SK-N-SH (cell line): ENCODE data around the gene PMEPA1. TPM values are rescaled to one million over a fixed set of nuclear protein-coding genes. Genes with fewer than 3 reads are reported as not detected.

Experiments used
- CTCF ChIA-PET: fragments of 300-600, 350-600 bp; formaldehyde crosslinking; extraction: SDS; loops from one replicate; lab custom pipeline; 2021; lab: Yijun Ruan, JAX
- POLR2A ChIA-PET: fragments of 350-600 bp; sonication (Branson Sonifier 250); formaldehyde crosslinking; extraction: SDS; loops from one replicate; lab custom pipeline; 2020; ENCODE audit warnings: antibody characterized with exemption, inconsistent platforms; lab: Yijun Ruan, JAX
- DNase-seq: peaks from one replicate; pipeline ENCODE4 v3.0.0; 2012
- H2AFZ ChIP-seq: fragments of 200-600 bp; sonication (generic); 2 replicates; pipeline ENCODE4 v1.8.1; 2016; ENCODE audit warnings: antibody characterized with exemption, mild to moderate bottlenecking, low read depth
- H3F3A ChIP-seq: fragments of 200-600 bp; sonication (generic); replicated peaks from 2 replicates; pipeline ENCODE3; 2016; ENCODE audit warnings: antibody characterized with exemption, mild to moderate bottlenecking; ENCODE audit not compliant: insufficient read depth
- H3K27ac ChIP-seq, 2 experiments: fragments of 200-500 bp in 1 of 2; fragments of 200-600 bp in 1 of 2; sonication (Bioruptor generic) in 1 of 2; sonication (generic), shearing (Covaris generic) in 1 of 2; 2 replicates each; pipeline versions ENCODE4 v1.5.1 to v1.6.1; 2014 to 2016; ENCODE audit warnings: low read depth in 2 of 2, inconsistent platforms in 1 of 2, low read length in 1 of 2, mild to moderate bottlenecking in 1 of 2, mixed read lengths in 1 of 2
- H3K27me3 ChIP-seq: fragments of 200-600 bp; sonication (generic), shearing (Covaris generic); 2 replicates; pipeline ENCODE4 v1.6.1; 2016; ENCODE audit warnings: mixed run types; ENCODE audit not compliant: insufficient read depth
- H3K36me3 ChIP-seq, 2 experiments: fragments of 200-500 bp in 1 of 2; fragments of 200-600 bp in 1 of 2; sonication (Bioruptor generic) in 1 of 2; sonication (generic) in 1 of 2; replicated peaks in 1 of 2; 2 replicates each; pipeline versions ENCODE3 to v1.5.1; 2014 to 2016; ENCODE audit warnings: low read length in 1 of 2, mild to moderate bottlenecking in 1 of 2; ENCODE audit not compliant: insufficient read depth in 2 of 2, control insufficient read depth in 1 of 2
- H3K4me1 ChIP-seq, 2 experiments: fragments of 200-500 bp in 1 of 2; fragments of 200-600 bp in 1 of 2; sonication (Bioruptor generic) in 1 of 2; sonication (generic), shearing (Covaris generic) in 1 of 2; 2 replicates each; pipeline versions ENCODE4 v1.5.1 to v1.6.1; 2014 to 2016; ENCODE audit warnings: low read depth in 1 of 2, low read length in 1 of 2, mixed run types in 1 of 2; ENCODE audit not compliant: insufficient read depth in 2 of 2, control insufficient read depth in 1 of 2
- H3K4me2 ChIP-seq: fragments of 200-600 bp; sonication (generic), shearing (Covaris generic); 2 replicates; pipeline ENCODE4 v1.6.1; 2017; ENCODE audit warnings: mixed run types
- H3K4me3 ChIP-seq, 2 experiments: fragments of 200-500 bp in 1 of 2; fragments of 200-600 bp in 1 of 2; sonication (Bioruptor generic) in 1 of 2; sonication (generic), shearing (Covaris generic) in 1 of 2; 2 replicates each; pipeline versions ENCODE4 v1.5.1 to v1.8.1; 2014 to 2016; ENCODE audit warnings: low read depth in 2 of 2, inconsistent platforms in 1 of 2, low read length in 1 of 2, mild to moderate bottlenecking in 1 of 2, mixed read lengths in 1 of 2, moderate library complexity in 1 of 2
- H3K79me2 ChIP-seq: fragments of 200-600 bp; sonication (generic); 2 replicates; pipeline ENCODE4 v1.8.1; 2017; ENCODE audit warnings: mild to moderate bottlenecking; ENCODE audit not compliant: insufficient read depth
- H3K9ac ChIP-seq: fragments of 200-600 bp; sonication (generic); 2 replicates; pipeline ENCODE4 v1.6.1; 2017; ENCODE audit warnings: mixed run types
- H3K9me2 ChIP-seq: fragments of 200-600 bp; sonication (generic); 2 replicates; pipeline ENCODE4 v1.6.1; 2017; ENCODE audit warnings: mixed run types
- H3K9me3 ChIP-seq: fragments of 200-600 bp; sonication (generic); 2 replicates; pipeline ENCODE4 v1.6.1; 2017; ENCODE audit warnings: mixed run types, mild to moderate bottlenecking, moderate library complexity
- H4K20me1 ChIP-seq: fragments of 200-600 bp; sonication (generic); 2 replicates; pipeline ENCODE4 v1.6.1; 2017; ENCODE audit warnings: mild to moderate bottlenecking, mixed run types; ENCODE audit not compliant: insufficient read depth
- ELF1 ChIP-seq: IDR thresholded peaks from 2 replicates; pipeline ENCODE4 v1.4.0; 2012
- EP300 ChIP-seq, 2 experiments: IDR thresholded peaks; 2 replicates each; pipeline versions ENCODE4 v1.4.0 to v1.6.1; 2012; ENCODE audit warnings: borderline replicate concordance in 1 of 2, low read depth in 1 of 2, low read length in 1 of 2
- EZH2phosphoT487 ChIP-seq: fragments of 200-600 bp; sonication (generic); IDR thresholded peaks from 2 replicates; pipeline ENCODE4 v1.6.1; 2017; ENCODE audit warnings: low read depth, mixed run types, mild to moderate bottlenecking, antibody characterized with exemption, moderate library complexity, borderline replicate concordance
- FOXM1 ChIP-seq: IDR thresholded peaks from 2 replicates; pipeline ENCODE4 v1.4.0; 2012; ENCODE audit warnings: low read depth, mild to moderate bottlenecking
- GATA2 ChIP-seq: sonication (generic); formaldehyde crosslinking; IDR thresholded peaks from 2 replicates; pipeline ENCODE4 v1.5.0; 2020; ENCODE audit warnings: mild to moderate bottlenecking, missing genetic modification reagents
- IRF3 ChIP-seq: fragments of 150-350 bp; IDR thresholded peaks from 2 replicates; pipeline ENCODE4 v1.6.1; 2016; ENCODE audit warnings: mild to moderate bottlenecking, low read depth, low read length
- JUND ChIP-seq: IDR thresholded peaks from 2 replicates; pipeline ENCODE4 v1.4.0; 2012
- MXI1 ChIP-seq: IDR thresholded peaks from 2 replicates; pipeline ENCODE4 v1.6.1; 2012; ENCODE audit warnings: mild to moderate bottlenecking, low read depth, low read length, improper control_type of control experiment
- NFIC ChIP-seq: IDR thresholded peaks from 2 replicates; pipeline ENCODE4 v1.4.0; 2012; ENCODE audit warnings: borderline replicate concordance
- NRF1 ChIP-seq: IDR thresholded peaks from 2 replicates; pipeline ENCODE4 v1.6.1; 2012; ENCODE audit warnings: low read depth, mild to moderate bottlenecking, low read length
- RAD21 ChIP-seq: IDR thresholded peaks from 2 replicates; pipeline ENCODE4 v1.6.1; 2012; ENCODE audit warnings: mild to moderate bottlenecking, low read length
- RFX5 ChIP-seq: IDR thresholded peaks from 2 replicates; pipeline ENCODE4 v1.6.1; 2012; ENCODE audit warnings: mild to moderate bottlenecking, improper control_type of control experiment, low read length
- RXRA ChIP-seq: IDR thresholded peaks from 2 replicates; pipeline ENCODE4 v1.4.0; 2012; ENCODE audit warnings: low read depth, mild to moderate bottlenecking, borderline replicate concordance
- SIN3A ChIP-seq: IDR thresholded peaks from 2 replicates; pipeline ENCODE4 v1.6.1; 2012; ENCODE audit warnings: low read depth, mild to moderate bottlenecking, low read length, moderate library complexity, borderline replicate concordance
- SMC3 ChIP-seq: IDR thresholded peaks from 2 replicates; pipeline ENCODE4 v1.6.1; 2012; ENCODE audit warnings: low read depth, low read length, improper control_type of control experiment
- TAF1 ChIP-seq: IDR thresholded peaks from 2 replicates; pipeline ENCODE4 v1.6.1; 2012; ENCODE audit warnings: low read depth, mild to moderate bottlenecking, low read length, moderate library complexity, borderline replicate concordance
- USF2 ChIP-seq: fragments of 150-350 bp; IDR thresholded peaks from 2 replicates; pipeline ENCODE4 v1.6.1; 2017; ENCODE audit warnings: antibody characterized with exemption, low read length, low read depth, borderline replicate concordance
- WGBS: methylation state at CpG from one replicate; pipeline ENCODE4 v1.1.6; 2017; ENCODE audit warnings: low lambda C conversion rate; 5-methylcytosine and 5-hydroxymethylcytosine counted together
- polyA plus RNA-seq, 3 experiments: library from polyadenylated mRNA; depleted of rRNA; stranded (reverse); fragments of >200 nt; gene quantifications; 2 replicates each; pipeline ENCODE4 v1.2.3, GENCODE V29; 2012
- TF ChIP-seq, protein P1 (sequence below): IDR thresholded peaks from 2 replicates; pipeline ENCODE4 v1.4.0; 2012; ENCODE audit warnings: low read depth

PMEPA1 gene
- polyA plus RNA-seq, 1 of the 3 experiments (the other 2 are of a cell fraction): 7.1 TPM

DNA sequence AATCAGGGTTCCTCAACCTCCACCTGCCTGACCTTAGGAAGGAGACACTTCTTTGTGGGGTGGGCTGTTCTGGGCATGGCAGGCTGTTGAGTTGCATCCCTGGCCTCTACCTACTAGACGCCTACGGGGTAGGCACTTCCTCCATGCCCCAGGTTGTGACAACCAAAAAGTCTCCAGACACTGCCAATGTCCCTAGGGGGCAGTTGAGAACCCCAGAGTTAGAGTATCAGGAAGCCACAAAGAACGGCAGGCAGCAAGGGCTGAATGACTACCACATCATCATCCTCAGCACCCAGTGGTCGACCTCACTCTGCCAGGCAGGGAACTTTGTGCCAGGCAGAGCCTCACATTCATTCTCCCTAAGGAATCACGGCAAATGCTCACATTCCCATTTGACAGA lies 21.5 kb downstream of the PMEPA1 start:
- ChIA-PET CTCF (interaction anchor here (2.4 kb wide), 1 partner anchor 34 kb away, joined by 7 read pairs; no protein-coding TSS in a partner anchor), POLR2A (interaction anchor here (1.0 kb wide), 1 partner anchor 14 kb away, joined by 3 read pairs; no protein-coding TSS in a partner anchor)
- Histone ChIP-seq H2AFZ (no peak overlapping the region), H4K20me1 (peaks cover 95% of the 10 kb centered on the region)
- no peak for TF ChIP-seq SMC3
- no peak for TF ChIP-seq NFIC
- no peak for TF ChIP-seq FOXM1
- no peak for TF ChIP-seq ELF1
- no peak for TF ChIP-seq NRF1
- TF ChIP-seq EP300 (IDR thresholded peaks at IDR 0.05; ENCODE audit: borderline replicate concordance in 1 of 2, low read depth in 1 of 2, low read length in 1 of 2): no peak
- no peak for TF ChIP-seq RAD21
- no peak for TF ChIP-seq GATA2
- TF ChIP-seq USF2: no peak
- no peak for TF ChIP-seq TAF1
- TF ChIP-seq, protein P1, sequence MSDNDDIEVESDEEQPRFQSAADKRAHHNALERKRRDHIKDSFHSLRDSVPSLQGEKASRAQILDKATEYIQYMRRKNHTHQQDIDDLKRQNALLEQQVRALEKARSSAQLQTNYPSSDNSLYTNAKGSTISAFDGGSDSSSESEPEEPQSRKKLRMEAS: no peak
- TF ChIP-seq JUND: no peak
- no peak for TF ChIP-seq RXRA
- no peak for TF ChIP-seq IRF3
- TF ChIP-seq RFX5: no peak
- no peak for TF ChIP-seq MXI1
- no peak for TF ChIP-seq SIN3A
- no peak for TF ChIP-seq EZH2phosphoT487
- TF ChIP-seq, all 33 proteins: peak for 0
- Histone ChIP-seq H3K9ac (no peak overlapping the region), H3F3A (no peaks in the 10 kb centered on the region), H3K4me2 (no peak overlapping the region), H3K9me3 (no peaks in the 10 kb centered on the region), H3K4me1 (peaks cover 14 to 99% of the 10 kb centered on the region in 2 experiments; a peak in 2 of 4 replicates), H3K36me3 (peaks cover 0 to 4% of the 10 kb centered on the region in 2 experiments), H3K27me3 (no peaks in the 10 kb centered on the region), H3K4me3 (no peak overlapping the region), H3K9me2 (no peaks in the 10 kb centered on the region), H3K79me2 (peaks cover 100% of the 10 kb centered on the region), H3K27ac (peak overlapping the region in 1 of 2 experiments; percentile 94; a peak in 1 of 4 replicates)
- DNase-seq: no peak
- WGBS: 94% methylated on average over 3 of the region's 5 CpGs
